Activated CD4-positive, CD25-positive, alpha-beta regulatory T cell treated with anti-CD3 and anti-CD28 coated beads, Interleukin-2, amount 50 U/mL, for 24 hours (primary cell): ENCODE data around the gene CISH.

ENCODE experiments used
- ATAC-seq, 2 donors: fragments of 150-1000 bp; cut with Tn5 transposase; one replicate each; pipeline ENCODE4 v1.10.0; 2021; ENCODE audit warnings: mild to moderate bottlenecking in 1 of 2, moderate library complexity in 1 of 2

Gene CISH

GRCh38 chr3:50612234-50612882 is 784 bp upstream of the CISH start:
- no peak for ATAC-seq

- no peak for ATAC-seq
Observed at GRCh38 chr3:50610992-50611463, 546 bp downstream of the CISH start.

GRCh38 chr3:50610181-50610971 is 1.2 kb downstream of the CISH start:
- peak; percentile 8 to 15 for ATAC-seq

GRCh38 chr3:50609763-50610085 is 1.9 kb downstream of the CISH start:
- ATAC-seq, result no peak

- no peak for ATAC-seq
Observed at GRCh38 chr3:50609071-50609762, 2.4 kb downstream of the CISH start.

GRCh38 chr3:50608278-50608677 is 3.3 kb downstream of the CISH start:
- ATAC-seq, result no peak

GRCh38 chr3:50607271-50608091 is 4.1 kb downstream of the CISH start:
- ATAC-seq, result no peak

- no peak for ATAC-seq
Observed at GRCh38 chr3:50606596-50606995, 5.0 kb downstream of the CISH start.

GRCh38 chr3:50605901-50606326 is 5.7 kb downstream of the CISH start:
- ATAC-seq, result no peak

GRCh38 chr3:50604628-50605588 is 6.7 kb downstream of the CISH start:
- no peak for ATAC-seq

- no peak for ATAC-seq
Observed at GRCh38 chr3:50604110-50604621, 7.4 kb downstream of the CISH start.

- ATAC-seq, result no peak
Observed at GRCh38 chr3:50603261-50604109, 8.1 kb downstream of the CISH start.

GRCh38 chr3:50602595-50603191 is 8.9 kb downstream of the CISH start:
- ATAC-seq, result no peak

GRCh38 chr3:50600841-50601591 is 10.6 kb downstream of the CISH start:
- ATAC-seq, result peak; percentile 79 to 80

- ATAC-seq, result no peak
Observed at GRCh38 chr3:50600141-50600753, 11.3 kb downstream of the CISH start.

GRCh38 chr3:50599716-50600118 is 11.9 kb downstream of the CISH start:
- ATAC-seq, result no peak

GRCh38 chr3:50599115-50599715 is 12.4 kb downstream of the CISH start:
- ATAC-seq, result no peak

GRCh38 chr3:50594253-50594785 is 17.3 kb downstream of the CISH start:
- no peak for ATAC-seq
